Left renal pelvis (tissue), 4 donors: Measurements from ENCODE around the gene CYFIP2. TPM values are rescaled to one million over a fixed set of nuclear protein-coding genes. Genes with fewer than 3 reads are reported as not detected.

Experiments
- DNase-seq, 4 donors: peaks; one replicate each; pipeline ENCODE4 v3.0.0-alpha.2; 2013; ENCODE audit warnings: low read depth in 4 of 4, low spot score in 3 of 4
- polyA plus RNA-seq, 4 donors: library from polyadenylated mRNA; unstranded; fragments of 120-200 nt; gene quantifications; one replicate each; pipeline ENCODE4 v1.2.1, GENCODE V29; 2013; ENCODE audit not compliant: insufficient read length in 4 of 4

The CYFIP2 gene
- polyA plus RNA-seq, 4 donors = 10.9 to 131 (median 125) TPM

- no peak for DNase-seq
Measured at GRCh38 chr5:157352756-157353340, 86.9 kb downstream of the CYFIP2 start.

GRCh38 chr5:157354800-157355199, 88.9 kb downstream of the CYFIP2 start:
- DNase-seq = no peak

DNA sequence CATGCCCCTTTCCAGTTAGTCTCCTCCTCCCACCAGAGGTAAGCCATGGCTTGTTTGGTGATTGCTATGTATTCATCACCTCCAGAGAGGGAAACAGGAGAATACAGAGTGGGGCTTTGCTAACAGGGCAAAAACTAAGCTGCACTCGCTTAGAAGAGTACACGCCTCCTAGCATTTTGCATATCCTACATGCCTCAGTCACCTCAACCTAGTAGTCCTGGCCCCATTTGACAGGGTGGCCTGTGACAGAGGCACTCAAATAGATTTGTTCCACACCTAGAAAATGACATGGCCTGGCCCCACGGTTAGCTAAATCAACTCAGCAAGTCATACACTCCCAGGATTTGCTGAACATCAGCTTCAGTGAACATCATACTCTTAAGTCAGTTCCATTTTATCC, 90.7 kb downstream of the CYFIP2 start:
- no peak for DNase-seq

- no peak for DNase-seq
Measured at GRCh38 chr5:157357823-157358222, 91.9 kb downstream of the CYFIP2 start.

DNA sequence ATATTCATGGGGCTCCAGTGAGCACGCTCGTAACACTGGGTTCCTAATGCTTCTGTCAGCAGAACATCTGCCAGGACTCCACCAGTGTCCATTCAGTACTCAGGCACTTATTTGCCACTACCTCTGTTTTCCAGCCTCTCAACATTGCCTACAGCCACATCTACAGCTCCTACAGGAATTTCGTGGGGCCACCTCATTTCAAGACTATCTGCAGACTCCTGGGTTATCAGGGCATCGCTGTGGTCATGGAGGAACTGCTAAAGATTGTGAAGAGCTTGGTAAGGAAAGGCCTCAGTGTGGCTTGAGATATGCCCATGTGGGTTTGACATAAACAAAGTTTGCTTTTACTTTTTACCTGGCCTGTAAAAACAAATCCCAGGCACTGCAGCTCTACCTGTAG, 92.9 kb downstream of the CYFIP2 start:
- no peak for DNase-seq

- no peak for DNase-seq
Measured at GRCh38 chr5:157359356-157360055, 93.6 kb downstream of the CYFIP2 start.

DNA sequence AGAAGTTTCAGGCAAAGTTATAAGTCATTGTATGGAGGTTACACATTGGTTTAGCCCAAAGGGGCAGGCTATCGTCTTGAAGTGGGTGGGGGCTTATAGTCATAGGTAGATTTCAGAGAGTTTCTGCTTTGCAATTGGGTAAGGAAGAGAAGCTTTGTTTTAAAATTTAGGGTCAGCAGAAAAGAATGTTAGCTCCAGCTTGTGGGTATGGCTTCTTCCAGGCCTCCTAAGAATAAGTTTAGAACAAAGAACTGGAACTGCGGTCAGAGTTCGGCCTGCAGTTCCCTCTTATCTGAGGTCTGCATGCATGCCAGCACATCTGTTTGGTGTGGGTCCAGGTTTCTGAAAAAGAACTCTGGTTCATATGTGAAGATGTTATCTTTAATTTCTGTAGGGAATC, 96.1 kb downstream of the CYFIP2 start:
- no peak for DNase-seq

GRCh38 chr5:157362502-157362901, 96.6 kb downstream of the CYFIP2 start:
- no peak for DNase-seq

DNA sequence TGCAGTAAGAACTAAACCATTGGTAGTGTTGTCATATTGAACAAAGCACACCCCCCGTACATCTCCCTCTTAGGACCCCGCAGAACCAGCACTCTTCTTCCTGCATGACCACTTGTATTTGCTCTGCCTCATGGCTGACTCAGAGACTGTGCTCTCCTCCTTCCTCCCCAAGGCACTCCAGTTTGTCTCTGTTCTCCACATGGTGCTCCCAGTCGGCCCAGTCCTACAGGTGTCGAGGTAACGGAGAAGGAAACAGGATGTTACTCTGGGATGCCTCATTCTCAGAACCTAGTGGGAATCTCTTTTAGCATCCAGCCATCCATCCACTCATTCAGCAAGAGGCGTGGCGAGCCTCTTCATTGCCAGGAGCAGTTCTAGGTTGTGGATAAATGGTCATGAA, 97.1 kb downstream of the CYFIP2 start:
- no peak for DNase-seq

- DNase-seq = no peak
Measured at GRCh38 chr5:157365732-157366131, 99.8 kb downstream of the CYFIP2 start.

DNA sequence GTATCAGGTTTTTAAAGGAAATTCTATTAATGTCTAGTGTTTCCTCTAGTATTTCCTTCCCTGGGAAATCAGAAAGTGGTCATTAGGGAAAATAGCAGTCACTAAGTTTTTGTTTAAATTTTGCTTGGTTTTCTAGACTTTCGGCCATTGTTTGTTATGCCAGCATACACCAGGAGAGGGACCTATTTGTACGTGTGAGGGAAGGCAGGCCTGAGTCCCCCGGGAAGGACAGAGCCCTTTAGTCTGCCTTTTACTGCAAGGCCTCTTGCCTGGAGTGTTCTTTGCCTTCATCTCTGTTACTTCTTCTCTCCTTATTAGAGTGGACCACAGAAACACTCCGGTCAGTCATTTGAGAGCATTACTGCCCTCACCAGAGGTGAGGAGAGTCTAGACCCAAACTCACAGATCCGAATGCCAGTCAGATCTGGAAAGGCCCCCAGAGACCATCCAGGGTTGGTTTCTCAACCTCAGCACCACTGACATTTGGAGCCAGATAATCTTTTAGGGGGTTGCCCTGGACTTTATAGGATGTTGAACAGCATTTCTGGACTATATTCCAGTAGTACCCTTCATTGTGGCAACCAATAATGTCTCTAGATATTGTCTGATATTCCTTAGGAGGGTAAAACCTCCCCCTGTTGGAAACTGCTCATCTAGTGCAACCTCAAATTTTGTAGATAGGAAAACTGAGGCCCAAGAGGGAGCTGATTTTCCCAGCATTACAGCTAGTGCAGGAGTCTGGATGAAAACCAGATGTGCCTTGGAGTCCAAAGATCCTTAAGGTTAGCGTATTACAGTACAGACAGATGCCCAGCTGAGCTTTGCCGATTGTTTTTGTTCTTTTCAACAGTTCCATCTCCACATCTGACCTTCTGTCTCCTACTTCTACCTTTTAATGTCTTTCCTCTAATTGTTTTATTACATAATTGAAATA, 101.1 kb downstream of the CYFIP2 start:
- no peak for DNase-seq

DNA sequence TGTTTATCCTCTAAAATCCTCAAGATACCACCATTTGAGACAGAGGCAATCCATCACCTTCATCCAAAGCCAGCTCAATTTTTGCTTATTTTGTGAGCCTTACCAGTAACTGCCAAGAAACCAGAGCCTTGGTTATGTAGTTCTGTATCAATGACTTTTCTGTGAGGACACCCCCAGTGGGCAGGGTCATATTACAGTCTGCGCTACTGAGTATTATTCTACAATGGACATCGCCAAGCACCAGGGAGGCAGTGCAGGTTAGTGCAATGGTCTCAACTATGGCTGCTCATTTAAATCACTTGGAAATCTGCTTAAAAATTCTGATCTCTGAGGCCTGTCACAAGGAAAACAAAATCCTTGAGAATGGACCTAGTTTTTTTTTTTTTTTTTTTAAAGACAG, 103.6 kb downstream of the CYFIP2 start:
- DNase-seq = no peak

GRCh38 chr5:157370967-157371366, 105.0 kb downstream of the CYFIP2 start:
- no peak for DNase-seq

GRCh38 chr5:157371655-157372471, 105.9 kb downstream of the CYFIP2 start:
- DNase-seq = no peak

DNA sequence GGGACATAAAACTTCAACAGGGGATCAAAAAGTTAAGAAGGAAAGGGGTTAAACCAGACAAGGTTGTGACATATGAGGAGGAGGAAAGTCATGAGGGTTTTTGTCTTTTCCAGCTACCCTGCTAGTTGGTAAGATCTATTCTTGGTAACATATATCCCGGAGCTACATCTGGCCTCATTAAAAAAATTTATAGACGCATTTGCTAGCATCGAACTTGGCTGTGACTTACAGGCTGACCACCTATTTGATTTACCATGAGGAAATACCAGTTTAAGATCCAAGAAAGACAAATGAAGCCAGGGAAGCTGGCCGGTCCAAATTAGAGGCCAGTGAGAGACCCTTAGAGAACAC, 106.5 kb downstream of the CYFIP2 start:
- no peak for DNase-seq

- DNase-seq = no peak
Measured at GRCh38 chr5:157378509-157378908, 112.6 kb downstream of the CYFIP2 start.

- no peak for DNase-seq
Measured at GRCh38 chr5:157379983-157380382, 114.1 kb downstream of the CYFIP2 start.

- no peak for DNase-seq
Measured at GRCh38 chr5:157381746-157382145, 115.8 kb downstream of the CYFIP2 start.

DNA sequence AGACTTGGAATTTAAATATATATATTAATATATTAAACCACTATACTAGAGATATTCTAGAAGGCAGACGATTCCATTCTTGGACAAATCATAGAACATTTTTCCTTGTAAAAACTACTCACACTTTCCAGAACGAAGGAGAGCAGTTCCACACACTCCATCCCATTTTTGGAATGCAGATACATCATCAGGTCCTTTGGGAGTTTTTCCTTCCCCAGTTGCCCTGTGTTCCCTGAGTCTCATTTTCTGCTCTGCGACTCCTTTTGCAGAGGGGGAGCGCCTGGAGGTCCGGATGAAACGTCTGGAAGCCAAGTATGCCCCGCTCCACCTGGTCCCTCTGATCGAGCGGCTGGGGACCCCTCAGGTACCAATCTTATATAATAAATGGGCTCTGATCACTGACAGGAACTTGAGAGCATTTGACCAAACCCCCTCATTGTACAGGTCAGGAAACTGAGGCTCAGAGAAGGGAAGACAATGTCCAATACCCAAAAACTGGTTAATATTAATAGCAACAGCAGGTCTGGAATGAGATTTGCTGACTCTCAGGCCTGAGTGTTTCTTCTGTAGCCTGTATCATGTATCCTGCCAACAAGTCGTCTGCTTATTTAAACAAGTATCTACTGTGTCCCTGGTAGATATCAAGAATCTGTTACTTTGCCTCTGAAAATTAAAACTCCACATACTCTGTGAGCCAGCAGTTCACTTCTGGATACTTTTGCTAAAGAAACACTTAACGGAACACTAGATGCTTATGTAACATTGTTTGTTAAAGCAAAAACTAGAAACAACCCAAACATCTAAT, 117.3 kb downstream of the CYFIP2 start:
- DNase-seq = no peak
